Measurements from ENCODE around the gene MCOLN2. TPM values are rescaled to one million over a fixed set of nuclear protein-coding genes. Genes with fewer than 3 reads are reported as not detected.

MCOLN2 gene
- total RNA-seq, 1 experiment from 2014 or later = 3.8 TPM

- no peaks in the 10 kb centered on the region for H3K36me3 Mint-ChIP-seq
Measured at GRCh38 chr1:84939761-84940160, 57.2 kb downstream of the MCOLN2 start.

GRCh38 chr1:84939151-84939550 lies 57.8 kb downstream of the MCOLN2 start:
- Mint-ChIP-seq H3K27ac (no peak overlapping the region), H3K36me3 (no peaks in the 10 kb centered on the region), H3K27me3 (ENCODE audit: low read depth) (no peaks in the 10 kb centered on the region), H3K4me3 (no peak overlapping the region), H3K4me1 (peaks cover 10% of the 10 kb centered on the region), H3K9me3 (no peaks in the 10 kb centered on the region)
- ATAC-seq (no peak), DNase-seq (ENCODE audit: low spot score) (no peak)
- CTCF ChIA-PET = interaction anchor here (1.4 to 2.2 kb wide), 5 partner anchors 157 to 320 kb away, joined by 3 to 9 read pairs (median 5); partner anchors contain the start of gene C1orf52
- POLR2A ChIA-PET = no interaction called here
- TF ChIP-seq, protein P1, sequence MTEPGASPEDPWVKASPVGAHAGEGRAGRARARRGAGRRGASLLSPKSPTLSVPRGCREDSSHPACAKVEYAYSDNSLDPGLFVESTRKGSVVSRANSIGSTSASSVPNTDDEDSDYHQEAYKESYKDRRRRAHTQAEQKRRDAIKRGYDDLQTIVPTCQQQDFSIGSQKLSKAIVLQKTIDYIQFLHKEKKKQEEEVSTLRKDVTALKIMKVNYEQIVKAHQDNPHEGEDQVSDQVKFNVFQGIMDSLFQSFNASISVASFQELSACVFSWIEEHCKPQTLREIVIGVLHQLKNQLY (CRISPR knock-in tag; IDR thresholded peaks at IDR 0.05) = no peak
- no peak for TF ChIP-seq NR3C1 (CRISPR knock-in tag; conservative IDR thresholded peaks at IDR 0.05; ENCODE audit: low read depth)
- TF ChIP-seq ARID4B (CRISPR knock-in tag; IDR thresholded peaks at IDR 0.05; ENCODE audit: borderline replicate concordance) = no peak
- no peak for TF ChIP-seq RELA (CRISPR knock-in tag; IDR thresholded peaks at IDR 0.05; ENCODE audit: borderline replicate concordance)
- TF ChIP-seq ZNF671 (CRISPR knock-in tag; IDR thresholded peaks at IDR 0.05) = no peak
- TF ChIP-seq ZNF121 (CRISPR knock-in tag; IDR thresholded peaks at IDR 0.05) = no peak
- no peak for TF ChIP-seq ELF4 (CRISPR knock-in tag; IDR thresholded peaks at IDR 0.05; ENCODE audit: low read depth)
- no peak for TF ChIP-seq PRDM15 (CRISPR knock-in tag; IDR thresholded peaks at IDR 0.05)
- TF ChIP-seq, protein P2, sequence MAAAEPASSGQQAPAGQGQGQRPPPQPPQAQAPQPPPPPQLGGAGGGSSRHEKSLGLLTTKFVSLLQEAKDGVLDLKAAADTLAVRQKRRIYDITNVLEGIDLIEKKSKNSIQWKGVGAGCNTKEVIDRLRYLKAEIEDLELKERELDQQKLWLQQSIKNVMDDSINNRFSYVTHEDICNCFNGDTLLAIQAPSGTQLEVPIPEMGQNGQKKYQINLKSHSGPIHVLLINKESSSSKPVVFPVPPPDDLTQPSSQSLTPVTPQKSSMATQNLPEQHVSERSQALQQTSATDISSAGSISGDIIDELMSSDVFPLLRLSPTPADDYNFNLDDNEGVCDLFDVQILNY (CRISPR knock-in tag; IDR thresholded peaks at IDR 0.05) = no peak
- TF ChIP-seq, protein P3, sequence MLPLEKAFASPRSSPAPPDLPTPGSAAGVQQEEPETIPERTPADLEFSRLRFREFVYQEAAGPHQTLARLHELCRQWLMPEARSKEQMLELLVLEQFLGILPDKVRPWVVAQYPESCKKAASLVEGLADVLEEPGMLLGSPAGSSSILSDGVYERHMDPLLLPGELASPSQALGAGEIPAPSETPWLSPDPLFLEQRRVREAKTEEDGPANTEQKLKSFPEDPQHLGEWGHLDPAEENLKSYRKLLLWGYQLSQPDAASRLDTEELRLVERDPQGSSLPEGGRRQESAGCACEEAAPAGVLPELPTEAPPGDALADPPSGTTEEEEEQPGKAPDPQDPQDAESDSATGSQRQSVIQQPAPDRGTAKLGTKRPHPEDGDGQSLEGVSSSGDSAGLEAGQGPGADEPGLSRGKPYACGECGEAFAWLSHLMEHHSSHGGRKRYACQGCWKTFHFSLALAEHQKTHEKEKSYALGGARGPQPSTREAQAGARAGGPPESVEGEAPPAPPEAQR (CRISPR knock-in tag; IDR thresholded peaks at IDR 0.05) = no peak
- no peak for TF ChIP-seq ETV6 (CRISPR knock-in tag; IDR thresholded peaks at IDR 0.05)

More at GRCh38 chr1:84939761-84940160, 57.2 kb downstream of the MCOLN2 start:
- ChIA-PET POLR2A (no interaction called here), CTCF (interaction anchor here (2.1 kb wide), 1 partner anchor 320 kb away, joined by 9 read pairs; the partner anchor contains the start of gene C1orf52)
- Mint-ChIP-seq H3K27ac (no peak overlapping the region), H3K4me3 (no peak overlapping the region), H3K9me3 (no peaks in the 10 kb centered on the region), H3K4me1 (peaks cover 8% of the 10 kb centered on the region), H3K27me3 (ENCODE audit: low read depth) (no peaks in the 10 kb centered on the region)
- ATAC-seq (no peak), DNase-seq (ENCODE audit: low spot score) (no peak)
- TF ChIP-seq CBFB (CRISPR knock-in tag; IDR thresholded peaks at IDR 0.05; ENCODE audit: low read depth) (no peak), ZNF532 (CRISPR knock-in tag; IDR thresholded peaks at IDR 0.05; ENCODE audit: borderline replicate concordance) (no peak), ESRRA (CRISPR knock-in tag; IDR thresholded peaks at IDR 0.05; ENCODE audit: borderline replicate concordance) (no peak), MXD4 (CRISPR knock-in tag; IDR thresholded peaks at IDR 0.05; ENCODE audit: borderline replicate concordance) (no peak), SP1 (CRISPR knock-in tag; conservative IDR thresholded peaks at IDR 0.05) (no peak), ATF1 (CRISPR knock-in tag; IDR thresholded peaks at IDR 0.05) (no peak)
